GM21619 (cell line): ENCODE results near the gene FHIP1B.

Source experiments
- ATAC-seq: cut with Tn5 transposase; IDR thresholded peaks from one replicate; pipeline ENCODE4 v1.9.1; 2021; ENCODE audit not compliant: unreplicated experiment

Gene FHIP1B

DNA sequence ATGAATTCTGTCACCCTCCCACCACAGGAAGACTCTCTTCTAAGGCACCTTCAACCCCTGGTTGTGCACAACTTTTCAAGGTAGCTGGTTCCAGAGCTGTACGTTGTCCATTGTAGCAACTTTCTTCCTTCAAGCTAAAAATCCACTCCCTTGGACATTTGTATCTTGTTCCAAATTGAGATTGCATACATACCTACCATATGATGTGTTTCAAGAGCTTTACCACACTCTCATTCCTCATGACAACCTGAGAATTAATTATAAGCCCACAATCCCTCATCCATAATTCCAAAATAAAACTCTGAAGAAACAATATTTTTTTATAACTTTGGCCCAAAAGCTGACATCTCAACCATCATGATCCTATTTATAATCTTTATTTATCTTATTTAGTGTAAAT lies 32.4 kb downstream of the FHIP1B start:
- no peak for ATAC-seq

DNA sequence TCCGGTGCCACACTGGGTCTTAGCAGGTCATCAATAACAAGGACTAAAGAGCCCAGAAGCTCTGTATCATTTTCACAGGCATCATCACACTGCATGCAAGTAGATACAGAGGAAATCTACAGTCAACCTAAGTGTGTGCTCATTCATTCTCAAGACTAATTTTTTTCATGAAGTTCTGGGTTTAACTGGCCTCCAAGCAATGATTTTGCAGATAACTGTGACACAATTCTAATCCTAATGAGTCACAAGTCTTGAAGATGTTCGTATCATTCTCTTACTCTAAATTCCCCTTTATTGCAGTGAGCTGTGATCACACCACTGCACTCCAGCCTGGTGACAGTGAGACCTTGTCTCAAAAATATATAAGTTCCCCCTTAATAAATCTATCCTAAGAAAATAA lies 33.0 kb downstream of the FHIP1B start:
- no peak for ATAC-seq

DNA sequence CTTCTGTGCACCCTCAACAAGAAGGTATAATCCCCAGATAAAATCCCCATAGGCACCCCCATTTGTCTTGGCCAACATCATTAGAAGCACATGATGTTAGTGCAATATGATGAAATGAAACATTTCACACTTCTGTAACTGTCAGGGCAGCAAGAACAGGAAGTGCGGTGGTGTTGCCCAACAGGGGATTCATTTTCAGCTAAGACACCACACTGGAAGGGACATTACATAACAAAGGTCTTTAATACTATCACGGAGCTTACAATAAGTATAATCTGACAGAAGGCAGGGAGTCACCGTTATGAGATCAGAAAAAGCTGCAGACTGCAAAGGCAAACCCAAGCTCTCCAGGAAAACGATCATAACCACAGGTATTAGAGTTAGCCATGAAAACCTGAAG lies 33.5 kb downstream of the FHIP1B start:
- ATAC-seq = peak; percentile 41

DNA sequence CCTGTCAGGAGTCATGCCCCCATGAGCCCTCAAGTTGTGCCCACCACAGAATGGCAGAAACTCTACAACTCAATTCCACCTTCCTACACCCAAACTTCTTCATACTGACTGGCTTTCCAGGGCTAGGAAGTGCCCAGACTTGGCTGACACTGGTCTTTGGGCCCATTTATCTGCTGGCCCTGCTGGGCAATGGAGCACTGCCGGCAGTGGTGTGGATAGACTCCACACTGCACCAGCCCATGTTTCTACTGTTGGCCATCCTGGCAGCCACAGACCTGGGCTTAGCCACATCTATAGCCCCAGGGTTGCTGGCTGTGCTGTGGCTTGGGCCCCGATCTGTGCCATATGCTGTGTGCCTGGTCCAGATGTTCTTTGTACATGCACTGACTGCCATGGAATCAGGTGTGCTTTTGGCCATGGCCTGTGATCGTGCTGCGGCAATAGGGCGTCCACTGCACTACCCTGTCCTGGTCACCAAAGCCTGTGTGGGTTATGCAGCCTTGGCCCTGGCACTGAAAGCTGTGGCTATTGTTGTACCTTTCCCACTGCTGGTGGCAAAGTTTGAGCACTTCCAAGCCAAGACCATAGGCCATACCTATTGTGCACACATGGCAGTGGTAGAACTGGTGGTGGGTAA lies 35.1 kb downstream of the FHIP1B start, which contains the start of gene OR52W1:
TSS of gene OR52W1 (plus strand) at position 51 of the 637 bp plus-strand sequence. CDS start at position 51, 0 bp downstream.
- no peak for ATAC-seq

DNA sequence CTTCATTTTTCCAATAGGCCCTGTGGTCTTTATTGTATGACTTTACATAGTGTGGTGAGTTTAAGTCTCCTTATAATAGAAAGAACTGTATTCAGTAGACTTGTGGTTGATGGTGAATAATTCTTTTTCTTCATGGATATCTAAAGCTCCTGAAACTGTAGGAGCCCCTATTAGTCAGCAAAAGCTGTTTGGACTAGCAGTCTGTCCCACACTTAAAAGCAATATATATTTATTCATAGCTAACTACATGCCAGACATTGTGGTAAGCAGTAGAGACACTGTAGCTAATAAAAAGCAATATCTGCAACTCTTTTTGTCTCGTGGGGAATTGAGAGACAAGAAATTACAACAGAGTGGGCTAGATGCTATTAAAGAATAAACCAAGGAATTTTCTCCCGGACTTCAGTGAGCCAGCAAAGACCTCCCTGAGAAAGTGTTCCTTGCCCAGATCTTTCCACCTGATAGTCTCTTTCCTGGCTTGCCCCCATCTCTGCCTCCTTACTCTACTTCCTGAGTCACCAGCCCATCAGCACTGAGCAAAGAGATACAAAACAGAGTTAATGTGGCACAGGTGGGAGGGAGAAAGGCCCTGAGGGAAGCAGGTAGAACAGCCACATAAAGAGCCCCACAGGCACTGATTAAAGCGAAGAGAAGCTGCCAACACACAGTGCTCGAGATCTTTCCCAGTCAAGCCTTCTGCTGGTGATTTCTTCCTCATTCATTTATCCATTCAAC lies 36.8 kb downstream of the FHIP1B start:
- ATAC-seq = no peak

DNA sequence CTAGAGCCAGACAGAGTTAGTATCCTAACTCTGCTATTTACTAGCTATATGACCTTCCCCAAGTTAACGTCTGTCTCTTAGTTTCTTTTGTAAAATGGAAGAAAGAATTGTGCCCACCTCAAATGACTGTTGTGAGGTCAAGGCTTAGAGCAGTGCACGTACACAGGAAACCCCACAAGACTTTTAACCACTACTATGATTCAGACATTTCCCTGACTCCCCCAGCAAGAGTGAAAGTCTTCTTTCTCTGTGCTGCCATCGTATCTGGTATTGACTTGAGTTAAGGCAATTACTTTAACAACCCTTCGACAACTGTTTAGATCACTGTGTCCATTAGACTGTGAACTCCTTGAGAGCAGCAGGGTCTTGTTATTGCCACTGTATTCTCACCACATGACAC lies 38.0 kb downstream of the FHIP1B start:
- no peak for ATAC-seq

DNA sequence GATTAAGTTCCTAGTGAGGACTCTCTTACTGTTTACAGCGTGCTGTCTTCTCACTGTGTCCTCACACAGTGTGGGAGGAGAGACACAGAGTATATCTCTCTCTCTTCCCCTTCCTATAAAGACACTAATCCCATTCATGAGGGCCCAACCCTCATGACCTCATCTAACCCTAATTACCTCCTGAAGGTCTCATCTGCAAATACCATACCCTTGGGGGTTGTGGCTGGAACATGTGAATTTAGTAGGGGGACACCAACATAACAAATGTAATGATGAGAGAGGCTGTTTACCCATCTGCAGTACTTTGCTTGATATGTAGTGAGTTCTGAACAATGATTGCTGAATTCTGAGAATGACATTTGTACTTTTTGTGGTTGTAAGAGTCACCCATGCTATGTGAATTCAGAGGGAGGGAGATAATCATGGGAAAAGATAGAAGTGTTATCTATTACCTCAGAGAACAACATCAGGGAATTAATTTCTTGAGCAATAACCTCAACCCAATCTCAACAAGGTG lies 40.3 kb downstream of the FHIP1B start:
- no peak for ATAC-seq

DNA sequence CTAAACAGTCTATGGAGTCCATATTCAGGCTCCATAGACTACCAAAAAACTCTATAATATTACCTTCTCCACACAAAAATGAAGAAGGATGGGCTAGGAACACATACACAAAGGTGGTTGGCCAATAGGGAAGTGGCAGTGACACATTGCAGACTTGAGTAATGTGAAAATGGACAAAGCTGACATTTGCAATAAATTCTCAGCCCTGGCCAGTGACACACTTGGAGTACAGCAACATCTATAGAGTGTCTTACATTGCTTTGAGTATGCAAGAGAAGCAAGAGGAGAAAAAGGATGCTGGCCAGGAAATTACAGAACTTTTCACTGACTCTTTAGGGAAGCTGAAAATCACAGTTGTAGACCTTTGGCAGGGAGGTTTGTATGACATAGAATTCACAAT lies 42.7 kb downstream of the FHIP1B start:
- no peak for ATAC-seq

DNA sequence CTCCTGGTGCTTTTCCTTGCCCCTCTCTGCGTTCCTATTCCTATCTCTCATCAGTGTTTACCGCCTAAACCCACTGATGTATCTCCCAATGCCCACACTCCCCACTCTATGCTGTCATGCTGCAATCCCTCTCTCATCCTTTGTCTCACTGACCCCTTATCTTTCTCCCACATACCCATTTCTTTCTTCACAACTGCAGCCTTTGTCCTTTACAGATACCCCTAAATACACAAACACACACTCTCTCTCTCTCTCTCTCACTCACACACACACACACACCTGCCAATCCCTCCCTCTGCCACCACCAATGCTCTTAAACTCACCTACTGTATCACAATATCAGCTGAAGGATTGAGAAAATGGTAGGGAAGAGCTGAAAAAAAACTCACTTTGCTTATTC lies 59.0 kb downstream of the FHIP1B start:
- no peak for ATAC-seq

DNA sequence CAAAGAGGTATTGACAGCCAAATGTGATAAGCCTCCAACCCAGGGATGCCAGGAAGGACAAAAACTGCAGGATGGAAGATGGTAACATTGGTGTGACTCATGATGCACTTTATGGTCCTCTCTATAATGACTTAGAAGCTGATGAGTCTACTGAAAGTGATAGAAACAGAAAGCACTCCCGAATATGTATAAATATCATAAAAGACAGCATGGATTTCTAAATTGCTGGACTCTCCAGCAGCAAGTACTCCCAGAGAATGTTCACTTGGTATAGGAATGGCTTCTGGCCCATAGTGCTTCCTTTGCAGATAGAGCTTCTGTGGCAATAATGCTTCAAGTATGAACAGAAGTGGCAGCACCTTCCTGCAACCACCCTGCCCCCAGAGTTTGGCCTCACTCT lies 64.2 kb downstream of the FHIP1B start, which contains the start of gene OR52B2:
TSS of gene OR52B2 (minus strand) at position 101 of the 400 bp plus-strand sequence. CDS start at position 101, 0 bp downstream.
- ATAC-seq = no peak
